IgD-negative memory B cell (primary cell): ENCODE data around the gene ZDHHC11B. TPM values are rescaled to one million over a fixed set of nuclear protein-coding genes. Genes with fewer than 3 reads are reported as not detected.

Experiments used
- H3K27ac Mint-ChIP-seq, 3 donors: one replicate each; pipeline ENCODE4 v1.8.0; 2020 to 2022; ENCODE audit warnings: mild to moderate bottlenecking in 3 of 3, mixed read lengths in 3 of 3, moderate library complexity in 1 of 3
- H3K27me3 Mint-ChIP-seq: one replicate; pipeline ENCODE4 v1.8.0; 2021; ENCODE audit warnings: mixed read lengths
- H3K36me3 Mint-ChIP-seq: one replicate; pipeline ENCODE4 v1.8.0; 2020; ENCODE audit warnings: mild to moderate bottlenecking, mixed read lengths
- H3K4me1 Mint-ChIP-seq, 3 donors: one replicate each; pipeline ENCODE4 v1.8.0; 2020 to 2022; ENCODE audit warnings: mixed read lengths in 3 of 3, mild to moderate bottlenecking in 1 of 3
- H3K4me3 Mint-ChIP-seq, 4 donors: one replicate each; pipeline ENCODE4 v1.8.0; 2020 to 2022; ENCODE audit warnings: mild to moderate bottlenecking in 4 of 4, mixed read lengths in 4 of 4, moderate library complexity in 3 of 4
- H3K9me3 Mint-ChIP-seq, 3 donors: one replicate each; pipeline ENCODE4 v1.8.0; 2020 to 2021; ENCODE audit warnings: mixed read lengths in 3 of 3, mild to moderate bottlenecking in 1 of 3
- polyA plus RNA-seq: library from polyadenylated mRNA; unstranded; fragments of 300-500 nt; fragmentation: Illumina TruSeq; gene quantifications from one replicate; pipeline ENCODE4 v1.2.3, GENCODE V29; 2021

ZDHHC11B gene
- polyA plus RNA-seq, 1 donor from 2014 or later: not detected

DNA sequence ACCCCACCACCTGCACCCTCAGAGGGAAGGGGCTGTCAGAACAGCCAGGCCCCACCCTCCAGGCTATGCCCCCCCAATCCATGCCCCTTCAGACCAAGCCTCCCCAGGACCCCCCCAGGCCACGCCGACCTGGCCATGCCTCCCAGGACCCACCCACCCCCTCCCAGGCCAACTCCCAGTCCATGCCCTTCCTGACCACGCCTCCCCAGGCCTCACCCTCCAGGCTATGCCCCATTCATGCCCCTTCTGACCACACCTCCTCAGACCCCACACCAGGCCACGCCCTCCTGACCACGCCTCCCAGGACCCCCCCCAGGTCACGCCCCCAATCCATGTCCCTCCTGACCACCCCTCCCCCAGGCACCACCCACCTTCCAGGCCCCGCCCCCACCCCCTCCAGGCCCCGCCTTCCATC, 119.0 kb downstream of the ZDHHC11B start:
- Mint-ChIP-seq H3K9me3 (no peaks in the 10 kb centered on the region), H3K27me3 (no peaks in the 10 kb centered on the region), H3K4me3 (no peak overlapping the region), H3K27ac (no peak overlapping the region), H3K36me3 (peaks cover 6% of the 10 kb centered on the region), H3K4me1 (peaks cover 0 to 2% (median 2%) of the 10 kb centered on the region in 3 donors)

DNA sequence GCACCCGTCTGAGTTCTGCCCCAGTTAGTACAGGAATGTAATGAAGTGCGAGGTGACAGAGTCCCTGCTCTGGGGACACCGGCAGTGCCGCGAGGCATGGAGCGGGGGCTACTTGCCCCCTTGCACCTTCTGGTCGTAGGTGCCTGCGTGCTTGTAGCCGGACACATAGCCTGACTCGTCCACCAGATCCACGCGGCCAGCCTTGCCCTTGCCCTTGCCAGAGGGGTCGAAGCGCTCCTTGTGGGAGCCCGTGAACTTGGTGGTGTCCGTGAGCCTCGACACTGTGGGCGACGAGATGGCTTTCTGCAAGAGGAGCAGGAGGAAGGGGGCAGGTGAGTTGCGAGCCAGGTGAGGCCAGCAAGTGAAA, 119.6 kb downstream of the ZDHHC11B start:
- Mint-ChIP-seq H3K9me3 (no peaks in the 10 kb centered on the region), H3K4me3 (no peak overlapping the region), H3K36me3 (peaks cover 6% of the 10 kb centered on the region), H3K27ac (no peak overlapping the region), H3K4me1 (peaks cover 0 to 2% (median 2%) of the 10 kb centered on the region in 3 donors), H3K27me3 (no peaks in the 10 kb centered on the region)

DNA sequence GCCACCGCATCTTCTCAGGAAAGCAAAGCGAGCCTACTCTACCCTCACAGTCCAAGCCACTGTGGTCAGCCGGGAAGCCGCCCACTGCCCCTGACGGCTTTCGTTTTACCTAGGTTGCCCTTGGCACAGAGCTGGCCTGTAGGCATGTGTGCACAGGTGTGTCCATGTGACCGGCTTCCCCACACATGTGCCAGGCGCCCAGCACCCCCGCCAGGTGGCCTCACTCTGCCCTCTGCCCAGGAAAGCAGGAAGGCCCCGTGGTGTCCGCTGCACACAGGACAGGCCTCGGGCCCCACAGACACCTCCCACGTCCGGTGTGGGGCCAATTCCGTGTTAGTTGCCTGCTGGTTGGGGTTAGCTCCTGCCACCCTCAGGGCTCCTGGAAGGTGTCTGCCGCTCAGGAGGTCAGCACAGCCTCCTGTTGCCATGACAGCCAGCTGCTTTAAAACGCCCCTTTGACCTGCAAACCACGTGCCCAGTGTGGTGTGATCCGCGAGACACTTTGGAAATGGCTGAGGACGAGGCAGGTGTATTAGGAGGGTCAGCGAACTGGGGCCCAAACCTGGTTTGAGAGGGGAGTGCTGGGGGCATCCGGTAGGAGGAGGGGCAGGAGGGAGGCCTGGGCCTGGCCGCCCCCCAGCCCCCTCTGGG, 120.1 kb downstream of the ZDHHC11B start:
- H3K27ac Mint-ChIP-seq: no peak overlapping the region
- no peak overlapping the region for H3K4me3 Mint-ChIP-seq
- H3K27me3 Mint-ChIP-seq: no peaks in the 10 kb centered on the region
- H3K9me3 Mint-ChIP-seq: no peaks in the 10 kb centered on the region
- peaks cover 6% of the 10 kb centered on the region for H3K36me3 Mint-ChIP-seq
- H3K4me1 Mint-ChIP-seq: peaks cover 0 to 2% (median 2%) of the 10 kb centered on the region in 3 donors

DNA sequence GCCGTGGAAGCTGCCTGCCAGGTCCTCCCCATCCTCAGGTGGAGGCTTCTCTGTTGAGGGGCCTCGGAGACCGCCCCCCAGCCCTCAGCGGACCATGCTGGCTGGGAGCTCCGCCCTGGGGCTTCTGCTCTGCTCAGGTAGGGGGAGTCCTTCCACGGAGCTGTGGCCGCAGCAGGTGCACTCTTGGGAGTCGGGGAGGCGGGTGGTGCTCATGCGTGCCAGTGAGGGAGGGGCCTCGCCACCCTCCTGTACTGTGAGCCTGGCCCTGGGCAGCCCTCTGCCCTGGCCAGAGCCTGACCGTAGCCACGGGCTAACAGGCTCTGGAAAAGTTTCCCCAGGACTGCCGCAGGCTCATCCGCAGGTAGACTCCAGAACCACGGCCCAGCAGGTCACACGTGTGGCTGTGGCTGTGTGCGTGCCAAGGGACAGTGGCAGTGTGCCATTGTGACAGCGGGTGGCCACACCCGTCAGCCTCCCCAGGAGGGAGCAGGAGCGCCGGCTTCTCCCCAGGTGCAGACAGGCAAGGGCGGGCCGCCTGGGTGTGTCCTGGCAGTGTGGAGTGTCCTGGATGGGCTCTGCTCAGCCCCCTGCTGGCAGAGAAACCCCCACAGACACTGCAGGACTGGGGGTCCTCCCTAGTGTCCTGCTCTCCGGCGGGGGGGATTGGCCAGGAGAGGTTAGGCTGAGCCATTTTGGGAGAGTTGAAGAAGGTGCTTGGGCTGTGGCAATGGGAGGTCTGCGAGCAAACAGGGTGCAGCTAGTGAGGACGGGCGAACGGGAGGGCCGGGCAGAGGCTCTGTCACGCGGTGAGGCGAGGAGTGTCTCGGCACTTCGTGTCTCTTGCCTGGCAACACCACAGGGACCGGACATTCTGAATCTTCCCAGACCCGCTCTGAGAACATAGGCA, 120.8 kb downstream of the ZDHHC11B start:
- Mint-ChIP-seq H3K27me3 (no peaks in the 10 kb centered on the region), H3K27ac (peak overlapping the region in 1 of 3 donors; percentile 16), H3K4me1 (peaks cover 0 to 2% (median 2%) of the 10 kb centered on the region in 3 donors), H3K9me3 (no peaks in the 10 kb centered on the region), H3K4me3 (peak overlapping the region in 1 of 4 donors; percentile 63), H3K36me3 (peaks cover 6% of the 10 kb centered on the region)

DNA sequence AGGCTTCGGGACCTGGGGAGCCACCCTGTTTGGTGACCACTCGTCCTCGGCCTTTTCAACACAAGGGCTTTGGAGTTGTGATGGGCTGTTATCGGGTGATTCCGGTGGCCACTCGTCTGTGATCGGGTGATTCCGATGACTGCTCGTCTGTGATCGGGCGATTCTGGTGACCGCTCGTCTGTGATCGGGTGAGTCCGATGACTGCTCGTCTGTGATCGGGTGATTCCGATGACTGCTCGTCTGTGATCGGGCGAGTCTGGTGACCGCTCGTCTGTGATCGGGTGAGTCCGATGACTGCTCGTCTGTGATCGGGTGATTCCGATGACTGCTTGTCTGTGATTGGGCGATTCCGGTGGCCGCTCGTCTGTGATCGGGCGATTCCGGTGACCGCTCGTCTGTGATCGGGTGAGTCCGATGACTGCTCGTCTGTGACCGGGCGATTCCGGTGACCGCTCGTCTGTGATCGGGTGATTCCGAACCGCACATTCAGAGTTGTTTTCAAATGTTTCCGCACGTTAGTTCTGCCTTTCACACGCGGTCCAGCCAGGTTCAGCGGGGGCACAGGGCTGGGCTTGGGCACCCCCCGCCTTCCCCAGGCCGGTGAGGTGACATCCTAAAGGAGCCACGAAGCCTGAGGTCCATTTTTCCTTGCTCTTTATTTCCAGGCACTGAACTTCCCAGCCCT, 121.6 kb downstream of the ZDHHC11B start:
- peaks cover 0 to 2% (median 2%) of the 10 kb centered on the region in 3 donors for H3K4me1 Mint-ChIP-seq
- H3K4me3 Mint-ChIP-seq: peak overlapping the region in 1 of 4 donors; percentile 63
- H3K9me3 Mint-ChIP-seq: no peaks in the 10 kb centered on the region
- H3K36me3 Mint-ChIP-seq: peaks cover 6% of the 10 kb centered on the region
- H3K27me3 Mint-ChIP-seq: no peaks in the 10 kb centered on the region
- no peak overlapping the region for H3K27ac Mint-ChIP-seq

DNA sequence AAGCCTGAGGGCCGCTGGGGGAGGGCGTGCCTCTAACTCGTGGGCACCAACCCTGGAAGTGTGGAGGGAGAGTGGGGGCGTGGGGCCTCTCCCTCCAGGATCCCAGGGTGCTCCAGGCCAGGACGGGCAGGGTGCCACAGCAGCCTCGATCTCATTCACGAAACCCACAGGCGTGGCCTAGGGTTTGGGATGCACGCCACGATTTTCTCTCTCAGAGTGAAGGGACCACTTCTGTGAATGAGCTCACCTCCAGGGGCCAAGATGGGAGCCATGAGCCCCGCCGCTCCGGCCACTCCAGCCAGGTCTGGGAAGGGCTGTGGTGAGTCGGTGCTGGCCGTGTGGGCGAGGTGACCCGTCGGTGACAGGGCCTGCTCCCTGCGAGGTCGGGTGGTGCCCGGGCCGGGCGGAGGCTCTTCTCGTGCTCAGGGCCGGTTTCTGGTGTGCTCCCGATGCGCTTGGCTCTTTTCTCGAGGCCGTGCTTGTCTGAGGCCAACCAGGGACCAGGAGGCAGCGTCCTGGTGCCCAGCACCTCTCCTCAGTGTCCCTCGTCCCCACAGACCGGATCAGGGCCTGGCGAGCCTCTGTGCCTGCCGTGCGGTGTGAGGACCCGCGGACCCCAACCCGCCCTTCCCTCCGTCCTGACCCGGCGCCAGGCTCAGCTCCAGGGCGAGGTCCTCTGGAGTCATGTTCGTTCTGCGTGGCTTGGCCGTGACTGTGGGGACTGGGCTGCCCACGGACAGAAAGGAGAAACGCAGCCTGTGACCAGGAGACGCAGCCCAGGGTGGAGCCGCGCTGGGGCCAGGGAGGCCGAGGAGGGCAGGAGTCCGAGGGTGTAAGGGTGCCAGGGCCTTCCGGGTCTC, 122.4 kb downstream of the ZDHHC11B start:
- Mint-ChIP-seq H3K4me1 (no peaks in the 10 kb centered on the region), H3K4me3 (no peak overlapping the region), H3K9me3 (no peaks in the 10 kb centered on the region), H3K36me3 (peaks cover 6% of the 10 kb centered on the region), H3K27me3 (no peaks in the 10 kb centered on the region), H3K27ac (no peak overlapping the region)

DNA sequence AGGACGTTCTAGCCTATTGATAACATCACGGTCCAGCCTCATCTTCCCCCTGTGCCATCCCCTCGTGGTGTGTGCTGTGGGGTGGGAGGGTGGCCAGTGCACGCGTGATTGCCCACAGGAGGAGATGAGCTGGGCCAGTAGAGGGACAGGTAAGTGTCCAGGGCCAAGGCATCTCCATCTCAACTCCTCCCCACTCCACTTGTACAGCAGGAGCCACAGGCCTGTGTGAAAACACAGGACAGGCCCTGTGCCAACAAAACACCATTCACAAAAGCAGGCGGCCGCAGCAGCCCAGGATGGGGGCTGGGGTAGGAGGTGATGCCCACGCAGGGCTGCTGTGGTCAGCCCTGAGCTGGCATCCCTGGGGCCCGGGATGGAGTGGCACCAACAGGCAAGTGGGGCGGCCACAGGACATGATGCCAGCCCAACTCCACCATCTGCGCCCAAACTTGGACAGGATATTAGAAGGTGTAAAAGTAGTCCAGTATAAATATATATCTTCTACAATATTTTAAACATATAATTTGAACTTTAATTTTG, 124.0 kb downstream of the ZDHHC11B start:
- Mint-ChIP-seq H3K27me3 (no peaks in the 10 kb centered on the region), H3K36me3 (peaks cover 9% of the 10 kb centered on the region), H3K4me1 (no peaks in the 10 kb centered on the region), H3K27ac (no peak overlapping the region), H3K9me3 (no peaks in the 10 kb centered on the region), H3K4me3 (no peak overlapping the region)

Other genes starting within 250 kb of the ZDHHC11B start
- 5.4 TPM for gene CEP72, start 172.4 kb downstream of the ZDHHC11B start, polyA plus RNA-seq
- not detected for gene TPPP, start 91.4 kb downstream of the ZDHHC11B start, polyA plus RNA-seq
- not detected for gene ZDHHC11, start 66.3 kb upstream of the ZDHHC11B start, polyA plus RNA-seq
- 19.3 TPM for gene BRD9, start 108.1 kb upstream of the ZDHHC11B start, polyA plus RNA-seq
- 1.6 TPM for gene TRIP13, start 108.2 kb upstream of the ZDHHC11B start, polyA plus RNA-seq
- not detected for gene NKD2, start 224.1 kb upstream of the ZDHHC11B start, polyA plus RNA-seq